HG02885 (cell line): ENCODE results near the gene NUTM1.

ENCODE experiments used
- ATAC-seq: cut with Tn5 transposase; IDR thresholded peaks from one replicate; pipeline ENCODE4 v1.9.1; 2021; ENCODE audit warnings: mild to moderate bottlenecking; ENCODE audit not compliant: unreplicated experiment, poor library complexity

Gene NUTM1

GRCh38 chr15:34342737-34343575 is at the start of gene NUTM1, which contains the start of gene NOP10:
TSS of gene NUTM1 (plus strand) at chr15:34343315. CDS start at chr15:34343697, 382 bp downstream.
TSS of gene NOP10 (minus strand) at chr15:34343136. CDS start at chr15:34343073, 63 bp downstream.
- ATAC-seq, result peak; percentile 94

GRCh38 chr15:34297059-34297458 is 46.1 kb upstream of the NUTM1 start:
- no peak for ATAC-seq

GRCh38 chr15:34301058-34301457 is 42.1 kb upstream of the NUTM1 start:
- no peak for ATAC-seq

GRCh38 chr15:34304613-34305012 is 38.5 kb upstream of the NUTM1 start:
- ATAC-seq, result no peak

GRCh38 chr15:34311563-34311962 is 31.6 kb upstream of the NUTM1 start:
- ATAC-seq, result no peak

GRCh38 chr15:34314491-34315490 is 28.3 kb upstream of the NUTM1 start:
- no peak for ATAC-seq

GRCh38 chr15:34318277-34319079 is 24.6 kb upstream of the NUTM1 start:
- peak; percentile 75 for ATAC-seq

- ATAC-seq, result no peak
Observed at GRCh38 chr15:34323217-34323616, 19.9 kb upstream of the NUTM1 start.

- no peak for ATAC-seq
Observed at GRCh38 chr15:34324933-34325332, 18.2 kb upstream of the NUTM1 start.

GRCh38 chr15:34325368-34325767 is 17.7 kb upstream of the NUTM1 start:
- no peak for ATAC-seq

- ATAC-seq, result peak; percentile 50
Observed at GRCh38 chr15:34327906-34328305, 15.2 kb upstream of the NUTM1 start.

GRCh38 chr15:34329006-34329405 is 14.1 kb upstream of the NUTM1 start:
- no peak for ATAC-seq

- ATAC-seq, result no peak
Observed at GRCh38 chr15:34330279-34330678, 12.8 kb upstream of the NUTM1 start.

GRCh38 chr15:34331809-34332208 is 11.3 kb upstream of the NUTM1 start:
- ATAC-seq, result no peak

- no peak for ATAC-seq
Observed at GRCh38 chr15:34332553-34333120, 10.5 kb upstream of the NUTM1 start.

GRCh38 chr15:34334672-34335071 is 8.4 kb upstream of the NUTM1 start:
- ATAC-seq, result no peak

- no peak for ATAC-seq
Observed at GRCh38 chr15:34335176-34336032, 7.7 kb upstream of the NUTM1 start.

- ATAC-seq, result no peak
Observed at GRCh38 chr15:34336231-34336990, 6.7 kb upstream of the NUTM1 start.
